SH-SY5Y (cell line): ENCODE results near the gene UBE2R2.

Experiments
- GATA2 ChIP-seq: IDR thresholded peaks from 2 replicates; pipeline ENCODE4 v1.6.1; 2011; ENCODE audit warnings: mild to moderate bottlenecking, low read depth, low read length
- GATA3 ChIP-seq: IDR thresholded peaks from 2 replicates; pipeline ENCODE4 v1.6.1; 2011; ENCODE audit warnings: low read depth, mild to moderate bottlenecking, low read length, moderate library complexity

Gene UBE2R2

DNA sequence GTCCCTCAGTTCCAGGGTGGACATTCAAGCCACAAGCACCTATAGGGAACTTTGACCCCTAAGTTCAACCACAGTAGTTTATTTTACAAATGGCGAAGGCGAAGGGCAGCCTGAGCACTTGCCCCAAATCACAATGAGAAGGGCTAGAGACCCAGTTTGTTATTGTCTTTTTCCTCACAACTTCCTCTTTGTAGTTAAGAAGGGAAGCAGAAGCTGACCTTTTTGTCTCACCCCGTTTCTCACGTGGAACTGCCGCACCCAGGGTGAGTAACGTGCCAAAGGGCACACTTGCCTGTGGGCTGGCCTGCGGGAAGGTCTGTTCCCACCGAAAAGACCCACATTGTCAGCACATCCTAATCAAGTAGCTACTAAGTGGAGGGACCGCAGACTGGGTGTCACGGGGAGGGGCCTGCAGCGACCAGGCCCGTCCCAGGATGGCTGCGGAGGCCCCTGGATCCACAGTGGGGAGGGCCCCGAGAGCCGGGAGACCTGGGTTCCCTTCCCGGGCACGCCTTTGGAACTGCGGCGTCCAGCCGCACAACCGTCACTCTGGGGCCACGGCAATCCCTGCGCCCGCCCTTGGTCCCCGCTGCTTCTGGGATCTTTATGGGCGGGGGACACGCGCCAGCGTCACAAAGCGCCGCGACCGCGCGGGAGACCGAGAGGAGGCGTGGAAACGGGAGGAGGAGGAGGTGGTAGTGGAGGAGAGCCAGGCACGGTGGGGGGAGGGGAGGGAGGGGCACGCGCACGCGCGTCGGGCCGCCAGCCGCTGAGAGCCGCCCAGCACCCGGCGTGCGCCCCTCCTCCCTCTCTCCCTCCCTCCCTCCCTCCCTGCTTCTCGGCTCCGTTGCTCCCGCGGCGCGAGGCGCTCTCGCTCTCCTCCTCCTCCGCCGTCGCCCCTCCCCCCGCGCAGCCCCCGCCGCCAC is at the start of gene UBE2R2:
Gene UBE2R2 (plus strand): TSS at position 834 of the 926 bp plus-strand sequence. CDS start 598 bp downstream, outside the sequence.
- TF ChIP-seq GATA3, result no peak
- TF ChIP-seq GATA2, result no peak

DNA sequence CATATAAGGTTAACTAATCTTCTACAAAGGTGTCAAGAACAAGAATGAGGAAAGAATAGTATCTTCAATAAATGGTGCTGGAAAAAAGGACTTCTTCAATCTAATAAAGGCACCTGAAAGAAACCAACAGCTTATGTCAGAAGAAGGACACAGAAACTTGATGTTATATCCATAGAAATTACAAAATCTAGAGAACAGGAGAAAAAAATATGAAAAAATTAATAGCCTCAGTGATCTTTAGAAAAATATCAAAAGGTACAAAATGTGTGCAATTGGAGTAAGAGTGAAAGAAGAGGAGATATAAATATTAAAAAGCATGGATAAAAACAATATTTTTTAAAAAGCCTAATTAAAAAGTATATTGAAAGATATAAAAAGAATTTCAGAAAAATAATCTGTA is 40.4 kb upstream of the UBE2R2 start:
- TF ChIP-seq GATA2, result no peak
- no peak for TF ChIP-seq GATA3

- TF ChIP-seq GATA2 (no peak), GATA3 (no peak)
Observed at GRCh38 chr9:33778700-33779351, 38.1 kb upstream of the UBE2R2 start.

DNA sequence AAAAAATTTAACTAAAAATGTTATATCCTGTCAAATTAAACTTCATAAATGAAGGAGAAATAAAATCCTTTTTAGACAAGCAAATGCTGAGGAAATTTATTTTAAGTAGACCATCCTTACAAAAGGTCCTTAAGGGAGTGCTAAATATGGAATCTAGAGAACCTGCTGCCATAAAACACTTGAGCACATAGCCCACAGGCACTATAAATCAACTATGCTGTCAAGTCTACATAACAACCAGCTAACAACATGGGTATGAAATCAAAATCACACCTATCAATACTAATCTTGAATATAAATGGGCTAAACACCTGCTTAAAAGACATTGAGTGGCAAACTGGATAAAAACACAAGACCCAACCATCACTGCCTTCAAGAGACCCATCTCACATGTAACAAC is 36.7 kb upstream of the UBE2R2 start:
- TF ChIP-seq GATA2 (no peak), GATA3 (no peak)

GRCh38 chr9:33781736-33782135 is 35.2 kb upstream of the UBE2R2 start:
- TF ChIP-seq GATA2, result no peak
- no peak for TF ChIP-seq GATA3

- TF ChIP-seq GATA2 (no peak), GATA3 (no peak)
Observed at GRCh38 chr9:33782395-33783152, 34.4 kb upstream of the UBE2R2 start.

- TF ChIP-seq GATA3 (no peak), GATA2 (no peak)
Observed at GRCh38 chr9:33785914-33786313, 31.0 kb upstream of the UBE2R2 start.

DNA sequence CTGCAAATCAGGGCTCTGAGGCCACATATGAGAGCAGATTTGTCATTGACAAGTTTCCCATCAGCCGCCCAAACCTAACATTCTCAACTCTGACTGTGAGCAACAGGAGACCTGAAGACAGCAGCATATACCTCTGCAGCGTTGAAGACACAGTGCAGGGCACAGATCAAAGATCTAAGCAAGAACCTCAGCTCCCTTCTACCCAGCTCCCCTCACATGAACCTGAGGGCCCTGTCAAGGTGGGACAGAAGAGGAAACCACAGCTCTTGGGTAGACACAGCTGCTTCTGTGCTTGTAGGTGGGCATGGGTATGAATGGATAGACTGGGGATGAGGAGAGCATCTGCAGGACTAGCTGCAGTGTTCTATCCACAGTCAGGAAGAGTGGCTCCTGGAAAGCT is 30.3 kb upstream of the UBE2R2 start:
- TF ChIP-seq GATA2 (no peak), GATA3 (no peak)

DNA sequence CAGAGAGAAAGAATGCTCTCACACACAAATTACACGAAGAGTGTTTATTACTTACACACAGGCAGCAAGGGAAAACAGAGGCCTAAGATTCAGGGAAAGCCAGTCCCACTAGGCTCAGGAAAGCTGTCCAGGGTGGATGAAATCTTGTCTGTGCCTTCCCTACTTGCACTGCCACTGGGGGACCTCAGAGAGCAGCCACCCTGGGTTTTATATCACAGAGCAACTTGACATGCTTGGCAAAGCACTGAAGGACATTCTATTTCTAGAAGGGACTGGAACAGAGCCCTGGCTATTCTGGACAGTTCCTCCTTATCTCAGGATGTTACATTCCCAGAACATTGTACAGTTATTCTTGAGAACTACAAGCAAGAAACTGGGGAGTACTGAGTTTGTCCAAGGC is 29.1 kb upstream of the UBE2R2 start:
- no peak for TF ChIP-seq GATA3
- no peak for TF ChIP-seq GATA2

- TF ChIP-seq GATA2, result no peak
- TF ChIP-seq GATA3, result no peak
Observed at GRCh38 chr9:33791117-33791516, 25.8 kb upstream of the UBE2R2 start.

DNA sequence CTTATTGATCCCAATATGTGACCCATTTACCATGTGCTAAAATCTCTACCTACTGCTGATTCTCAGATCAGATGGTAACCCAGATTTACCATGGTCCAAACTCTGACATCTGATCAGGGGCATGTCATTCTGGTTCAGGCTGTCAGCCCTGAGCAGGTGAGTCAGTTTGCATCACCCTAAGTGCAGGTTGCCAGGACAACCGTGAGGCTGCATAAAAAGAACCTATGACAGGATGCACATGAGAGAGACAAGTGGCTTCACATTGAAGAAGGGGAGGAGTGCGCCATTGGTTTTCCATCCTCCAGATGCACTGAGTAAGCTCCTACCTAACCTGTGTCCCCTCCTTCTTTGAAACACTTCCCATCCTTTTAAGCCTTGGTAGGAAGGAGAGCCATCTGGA is 22.4 kb upstream of the UBE2R2 start:
- no peak for TF ChIP-seq GATA3
- no peak for TF ChIP-seq GATA2

DNA sequence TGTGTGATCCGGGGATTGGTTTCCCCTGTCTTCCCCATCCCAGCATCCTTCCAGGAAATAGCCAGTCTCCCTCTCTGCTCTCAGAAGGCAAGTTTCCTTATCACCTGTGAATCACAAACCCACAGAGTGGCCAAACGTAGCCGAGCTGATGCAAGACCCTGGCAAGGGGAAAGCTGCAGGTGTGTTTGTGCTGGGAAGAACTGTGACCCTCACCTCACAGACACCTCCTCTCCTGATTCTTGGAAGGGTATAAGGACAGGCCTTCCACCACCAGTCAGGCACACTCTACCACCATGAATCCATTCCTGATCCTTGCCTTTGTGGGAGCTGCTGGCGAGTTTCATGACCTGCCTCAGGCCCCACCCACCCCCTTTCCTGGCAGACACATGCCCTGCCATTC is 21.7 kb upstream of the UBE2R2 start, which contains the start of gene PRSS3:
Gene PRSS3 (plus strand): TSS at position 281 of the 400 bp plus-strand sequence. CDS start 13 bp downstream, at position 294.
- no peak for TF ChIP-seq GATA2

- no peak for TF ChIP-seq GATA2
- TF ChIP-seq GATA3, result no peak
Observed at GRCh38 chr9:33795819-33796218, 21.1 kb upstream of the UBE2R2 start.

DNA sequence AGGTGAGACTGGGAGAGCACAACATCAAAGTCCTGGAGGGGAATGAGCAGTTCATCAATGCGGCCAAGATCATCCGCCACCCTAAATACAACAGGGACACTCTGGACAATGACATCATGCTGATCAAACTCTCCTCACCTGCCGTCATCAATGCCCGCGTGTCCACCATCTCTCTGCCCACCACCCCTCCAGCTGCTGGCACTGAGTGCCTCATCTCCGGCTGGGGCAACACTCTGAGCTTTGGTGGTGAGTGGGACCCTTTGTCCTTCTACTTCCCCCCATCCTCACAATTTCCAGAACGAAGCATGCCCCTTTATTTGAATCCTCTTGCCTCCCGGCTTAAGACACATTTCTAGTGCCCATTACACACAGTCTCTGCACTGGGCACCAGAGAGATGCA is 19.1 kb upstream of the UBE2R2 start:
- no peak for TF ChIP-seq GATA2
- TF ChIP-seq GATA3, result no peak
